Measurements from ENCODE around the gene GRIK5.

GRIK5 gene

GRCh38 chr19:42089772-42090171, 19.8 kb upstream of the GRIK5 start:
- H3K9me3 ChIP-seq (ENCODE audit: control insufficient read depth, insufficient read depth, low read length): no peaks in the 10 kb centered on the region
- H3K27ac ChIP-seq (ENCODE audit: low read depth, low read length): no peak overlapping the region
- TF ChIP-seq EZH2phosphoT487 (IDR thresholded peaks at IDR 0.05; ENCODE audit: borderline replicate concordance, low read length) (no peak), CTCF (IDR thresholded peaks at IDR 0.05; ENCODE audit: low read depth, low read length, poor library complexity, severe bottlenecking) (no peak)
- no peak overlapping the region for H3K4me3 ChIP-seq (ENCODE audit: low read length)
- H4K20me1 ChIP-seq (ENCODE audit: control insufficient read depth, insufficient read depth, low read depth, low read length): no peaks in the 10 kb centered on the region; the same call in 1 of the 2 replicates
- no peaks in the 10 kb centered on the region for H3K27me3 ChIP-seq (ENCODE audit: control insufficient read depth, low read length)
- peaks cover 47% of the 10 kb centered on the region for H3K4me1 ChIP-seq (ENCODE audit: control insufficient read depth, low read length)
- H3K36me3 ChIP-seq (ENCODE audit: control insufficient read depth, low read length): peaks cover 36% of the 10 kb centered on the region
- no peak overlapping the region for H3K4me2 ChIP-seq (ENCODE audit: low read length)
- H3F3A ChIP-seq (ENCODE audit: control insufficient read depth, insufficient read depth): peaks cover 42% of the 10 kb centered on the region
- no peaks in the 10 kb centered on the region for H3K79me2 ChIP-seq (ENCODE audit: control insufficient read depth, low read length)
- H3K9me2 ChIP-seq (replicated peaks; ENCODE audit: control insufficient read depth, low read length): no peaks in the 10 kb centered on the region

DNA sequence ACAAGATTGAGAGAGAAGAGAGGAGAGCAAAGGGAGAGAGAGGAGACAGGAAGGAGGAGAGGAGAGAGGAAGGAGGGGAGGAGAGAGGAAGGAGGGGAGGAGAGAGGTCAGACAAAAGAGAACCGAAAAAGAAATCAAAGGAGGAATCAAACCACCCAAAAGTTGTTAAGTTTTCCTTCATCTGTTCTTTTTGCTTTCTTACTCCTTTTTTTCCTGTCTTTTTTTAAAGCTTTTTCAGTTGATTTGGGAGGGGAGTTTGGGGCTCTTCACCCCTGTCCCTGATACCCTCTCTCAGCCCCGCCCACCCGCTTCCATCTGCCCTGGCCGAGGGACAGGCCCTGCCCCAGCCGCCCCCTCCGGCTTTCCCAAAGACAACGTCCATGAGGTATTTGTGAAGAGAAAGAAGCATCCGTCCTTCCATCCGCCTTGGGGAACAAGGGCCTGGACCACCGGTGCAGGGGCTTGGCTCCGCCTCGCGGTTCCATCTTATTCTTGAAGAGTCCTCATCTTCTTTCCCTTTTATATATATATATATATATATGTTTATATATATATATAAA, 19.3 kb upstream of the GRIK5 start:
- 0 out of 2 replicates have a peak overlapping the region, but pooled peaks have one; percentile 30 for H3K4me2 ChIP-seq (ENCODE audit: low read length)
- no peaks in the 10 kb centered on the region for H3K9me3 ChIP-seq (ENCODE audit: control insufficient read depth, insufficient read depth, low read length)
- H3K36me3 ChIP-seq (ENCODE audit: control insufficient read depth, low read length): peaks cover 31% of the 10 kb centered on the region
- H3K27me3 ChIP-seq (ENCODE audit: control insufficient read depth, low read length): no peaks in the 10 kb centered on the region
- H3K9me2 ChIP-seq (replicated peaks; ENCODE audit: control insufficient read depth, low read length): no peaks in the 10 kb centered on the region
- no peaks in the 10 kb centered on the region for H3K79me2 ChIP-seq (ENCODE audit: control insufficient read depth, low read length)
- H3K27ac ChIP-seq (ENCODE audit: low read depth, low read length): no peak overlapping the region; the same call in 1 of the 2 replicates
- peaks cover 47% of the 10 kb centered on the region for H3K4me1 ChIP-seq (ENCODE audit: control insufficient read depth, low read length)
- TF ChIP-seq CTCF (IDR thresholded peaks at IDR 0.05; ENCODE audit: low read depth, low read length, poor library complexity, severe bottlenecking) (no peak), EZH2phosphoT487 (IDR thresholded peaks at IDR 0.05; ENCODE audit: borderline replicate concordance, low read length) (no peak)
- peaks cover 42% of the 10 kb centered on the region for H3F3A ChIP-seq (ENCODE audit: control insufficient read depth, insufficient read depth)
- H4K20me1 ChIP-seq (ENCODE audit: control insufficient read depth, insufficient read depth, low read depth, low read length): no peaks in the 10 kb centered on the region; the same call in 1 of the 2 replicates
- no peak overlapping the region for H3K4me3 ChIP-seq (ENCODE audit: low read length)

DNA sequence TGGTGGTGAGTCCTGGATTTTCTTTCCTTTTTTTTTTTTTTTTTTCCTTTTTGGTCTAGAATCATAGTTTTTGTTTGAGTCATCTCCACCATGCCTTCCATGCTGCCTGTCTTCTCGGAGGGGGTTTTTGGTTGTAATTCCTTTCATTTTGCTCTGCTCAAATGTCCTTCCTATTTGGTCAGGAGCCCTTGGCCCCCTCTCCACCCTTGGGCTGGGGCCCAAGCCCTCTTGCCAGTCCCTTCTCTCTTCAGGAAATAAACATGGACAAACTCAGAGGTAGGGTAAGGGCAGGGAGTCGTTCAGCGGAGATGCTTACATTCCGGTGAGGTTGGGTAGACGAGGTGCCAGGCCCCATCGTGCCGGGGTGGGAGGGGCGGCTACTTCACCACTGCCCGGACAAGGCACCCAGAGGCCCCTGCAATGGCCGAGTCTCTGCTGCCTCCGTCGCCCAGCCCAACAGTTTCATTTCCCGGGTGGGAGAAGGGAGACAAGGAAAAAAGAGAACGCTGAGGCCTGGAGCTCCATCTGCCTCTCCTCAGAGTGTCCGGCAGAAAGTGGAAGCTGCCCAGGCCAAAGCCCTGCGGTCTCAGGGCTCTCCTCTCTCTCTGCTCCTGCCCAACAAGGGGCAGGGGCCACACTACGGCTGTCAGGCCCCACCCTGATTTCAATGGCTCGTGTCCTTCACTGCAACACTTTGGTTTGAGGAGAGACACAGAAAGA, 18.6 kb upstream of the GRIK5 start:
- 0 out of 2 replicates have a peak overlapping the region, but pooled peaks have one; percentile 30 for H3K4me2 ChIP-seq (ENCODE audit: low read length)
- no peak overlapping the region; the same call in 1 of the 2 replicates for H3K27ac ChIP-seq (ENCODE audit: low read depth, low read length)
- H3K27me3 ChIP-seq (ENCODE audit: control insufficient read depth, low read length): no peaks in the 10 kb centered on the region
- H4K20me1 ChIP-seq (ENCODE audit: control insufficient read depth, insufficient read depth, low read depth, low read length): no peaks in the 10 kb centered on the region; the same call in 1 of the 2 replicates
- no peaks in the 10 kb centered on the region for H3K79me2 ChIP-seq (ENCODE audit: control insufficient read depth, low read length)
- TF ChIP-seq CTCF (IDR thresholded peaks at IDR 0.05; ENCODE audit: low read depth, low read length, poor library complexity, severe bottlenecking) (no peak), EZH2phosphoT487 (IDR thresholded peaks at IDR 0.05; ENCODE audit: borderline replicate concordance, low read length) (no peak)
- peaks cover 41% of the 10 kb centered on the region for H3F3A ChIP-seq (ENCODE audit: control insufficient read depth, insufficient read depth)
- no peak overlapping the region for H3K4me3 ChIP-seq (ENCODE audit: low read length)
- peaks cover 47% of the 10 kb centered on the region for H3K4me1 ChIP-seq (ENCODE audit: control insufficient read depth, low read length)
- H3K36me3 ChIP-seq (ENCODE audit: control insufficient read depth, low read length): peaks cover 24% of the 10 kb centered on the region
- H3K9me2 ChIP-seq (replicated peaks; ENCODE audit: control insufficient read depth, low read length): no peaks in the 10 kb centered on the region
- H3K9me3 ChIP-seq (ENCODE audit: control insufficient read depth, insufficient read depth, low read length): no peaks in the 10 kb centered on the region

Data from DOHH2 (cell line).